ENCODE measurements around the gene SCN2B.

SCN2B gene

GRCh38 chr11:118124929-118125535 lies 51.4 kb downstream of the SCN2B start:
- DNase-seq (ENCODE audit: low spot score): no peak
- in situ Hi-C loops (cut with MboI; ENCODE audit: low pct_unique_long_range_greater_than_20kb, low sequenced_read_pairs, unreplicated experiment): no loop called here
- TF ChIP-seq CTCF (IDR thresholded peaks at IDR 0.05; ENCODE audit: extremely low read depth, insufficient read depth, missing control alignments): no peak

GRCh38 chr11:118120793-118121192 lies 55.6 kb downstream of the SCN2B start:
- no peak for DNase-seq (ENCODE audit: low spot score)
- no peak for TF ChIP-seq CTCF (IDR thresholded peaks at IDR 0.05; ENCODE audit: extremely low read depth, insufficient read depth, missing control alignments)
- in situ Hi-C loops (cut with MboI; ENCODE audit: low pct_unique_long_range_greater_than_20kb, low sequenced_read_pairs, unreplicated experiment): no loop called here

GRCh38 chr11:118117790-118118601 lies 58.4 kb downstream of the SCN2B start:
- no peak for DNase-seq (ENCODE audit: low spot score)
- in situ Hi-C loops (cut with MboI; ENCODE audit: low pct_unique_long_range_greater_than_20kb, low sequenced_read_pairs, unreplicated experiment): no loop called here
- TF ChIP-seq CTCF (IDR thresholded peaks at IDR 0.05; ENCODE audit: extremely low read depth, insufficient read depth, missing control alignments): no peak

- in situ Hi-C loops (cut with MboI; ENCODE audit: low pct_unique_long_range_greater_than_20kb, low sequenced_read_pairs, unreplicated experiment): no loop called here
- TF ChIP-seq CTCF (IDR thresholded peaks at IDR 0.05; ENCODE audit: extremely low read depth, insufficient read depth, missing control alignments): no peak
- DNase-seq (ENCODE audit: low spot score): no peak
These were observed 61.4 kb downstream of the SCN2B start for GRCh38 chr11:118115048-118115447.

- no peak for TF ChIP-seq CTCF (IDR thresholded peaks at IDR 0.05; ENCODE audit: extremely low read depth, insufficient read depth, missing control alignments)
- DNase-seq (ENCODE audit: low spot score): no peak
- in situ Hi-C loops (cut with MboI; ENCODE audit: low pct_unique_long_range_greater_than_20kb, low sequenced_read_pairs, unreplicated experiment): no loop called here
These were observed 62.2 kb downstream of the SCN2B start for GRCh38 chr11:118114266-118114665.

GRCh38 chr11:118112711-118113430 lies 63.6 kb downstream of the SCN2B start:
- no peak for DNase-seq (ENCODE audit: low spot score)
- in situ Hi-C loops (cut with MboI; ENCODE audit: low pct_unique_long_range_greater_than_20kb, low sequenced_read_pairs, unreplicated experiment): no loop called here
- TF ChIP-seq CTCF (IDR thresholded peaks at IDR 0.05; ENCODE audit: extremely low read depth, insufficient read depth, missing control alignments): no peak
